Ascending aorta (tissue), 2 donors: ENCODE results near the gene AKAP8L. TPM values are rescaled to one million over a fixed set of nuclear protein-coding genes. Genes with fewer than 3 reads are reported as not detected.

ENCODE experiments used
- DNase-seq, 2 donors: peaks; one replicate each; pipeline ENCODE4 v3.0.0-alpha.2; 2019; ENCODE audit warnings: low spot score in 2 of 2
- H3K27ac ChIP-seq, 2 donors: fragments of 200-600 bp; sonication (generic); one replicate each; pipeline ENCODE4 v1.5.1; 2016 to 2017; ENCODE audit warnings: mild to moderate bottlenecking in 1 of 2
- H3K27me3 ChIP-seq: fragments of 200-600 bp; sonication (generic); one replicate; pipeline ENCODE4 v1.5.1; 2017
- H3K36me3 ChIP-seq, 2 donors: fragments of 200-600 bp; sonication (generic); one replicate each; pipeline ENCODE4 v1.5.1; 2016
- H3K4me1 ChIP-seq, 2 donors: fragments of 200-600 bp; sonication (generic); one replicate each; pipeline ENCODE4 v1.5.1; 2016 to 2017; ENCODE audit warnings: mild to moderate bottlenecking in 1 of 2
- H3K4me3 ChIP-seq, 2 donors: fragments of 200-600 bp; sonication (generic); one replicate each; pipeline ENCODE4 v1.5.1; 2016 to 2017; ENCODE audit warnings: mild to moderate bottlenecking in 1 of 2
- H3K9me3 ChIP-seq, 2 donors: fragments of 200-600 bp; sonication (generic); one replicate each; pipeline ENCODE4 v1.5.1; 2016
- intact Hi-C: fragments of 100-400 bp; cut with DNase I; formaldehyde crosslinking; loops from one replicate; pipeline ENCODE4 v1.15.1; 2023
- total RNA-seq: library from RNA; depleted of rRNA; stranded (reverse); fragments of >200 nt; gene quantifications from one replicate; pipeline ENCODE4 v1.1.0, GENCODE V29; 2016
- TF ChIP-seq, protein P1 (sequence below), 3 experiments: fragments of 200-600 bp in 2 of 3; fragments of 450-650 bp in 1 of 3; sonication (generic) in 2 of 3; IDR thresholded peaks; one replicate each; pipeline ENCODE4 v1.5.1; 2016 to 2019; ENCODE audit warnings: antibody characterized with exemption in 3 of 3, mild to moderate bottlenecking in 1 of 3, moderate library complexity in 1 of 3

AKAP8L gene
- total RNA-seq, 1 donor from 2014 or later: 143 TPM

DNA sequence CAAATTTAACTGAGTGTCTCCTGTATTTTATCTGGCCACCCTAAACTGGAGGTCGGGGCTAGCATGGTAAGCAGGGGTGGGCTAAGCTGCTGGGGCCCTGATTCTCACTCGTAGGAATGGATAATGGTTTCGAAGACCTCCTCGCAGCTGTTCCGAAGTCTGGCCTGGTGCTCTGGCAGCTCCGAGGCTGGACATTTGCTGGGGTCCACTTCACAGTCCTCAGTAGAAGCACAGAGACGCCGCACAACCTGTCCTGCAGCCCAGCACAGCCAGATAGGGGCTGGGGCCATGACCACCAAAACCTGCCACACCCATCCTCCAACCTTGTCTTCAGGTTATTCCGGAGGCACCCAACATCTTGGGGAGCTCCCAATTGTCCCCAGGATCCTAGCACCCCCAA is 37.2 kb upstream of the AKAP8L start:
- H3K27me3 ChIP-seq: peaks cover 10% of the 10 kb centered on the region
- intact Hi-C loops: no loop called here

DNA sequence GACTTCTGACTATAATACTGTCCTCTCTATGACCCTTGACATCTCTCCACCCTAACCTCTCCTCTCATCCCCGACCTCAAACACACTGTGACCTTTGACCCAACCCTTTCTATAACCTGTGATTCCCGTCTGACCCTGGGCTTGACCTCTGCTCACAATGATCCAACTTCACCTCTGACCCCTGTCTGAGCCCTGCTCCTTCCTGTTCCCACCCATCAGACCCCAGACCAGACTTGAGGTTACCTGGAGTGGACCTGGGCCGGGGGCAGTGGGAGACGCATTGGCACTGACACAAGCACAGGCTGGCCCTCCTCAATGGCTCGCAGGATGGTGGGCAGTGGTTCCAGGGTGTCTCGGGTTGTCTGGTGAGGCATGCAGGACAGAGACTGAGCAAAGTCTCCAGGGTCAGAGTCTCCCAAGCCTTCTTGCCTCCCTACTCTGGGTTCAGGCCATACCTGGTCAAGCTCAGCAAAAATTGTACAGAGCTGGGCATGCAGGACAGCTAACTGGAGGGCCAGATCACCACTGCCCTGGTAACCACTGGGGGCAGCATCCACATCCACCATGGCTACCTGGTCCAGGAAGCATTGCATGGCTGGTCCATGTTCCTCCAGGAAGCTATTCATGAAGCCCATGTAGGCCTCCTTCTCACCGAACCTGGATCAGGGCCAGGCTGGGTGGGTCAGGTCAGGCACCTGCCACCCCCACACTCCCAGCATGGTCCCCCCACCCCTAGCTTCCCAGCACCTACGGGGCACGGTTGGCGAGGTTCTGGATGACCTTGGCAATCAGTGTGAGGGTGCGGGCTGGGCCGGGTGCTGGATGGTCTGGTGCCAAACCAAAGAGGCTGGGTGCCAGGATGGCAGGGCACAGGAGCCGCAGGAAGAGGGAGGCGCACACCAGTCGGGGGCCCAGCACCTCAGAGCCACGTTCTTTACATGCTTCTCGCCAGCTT is 35.4 kb upstream of the AKAP8L start:
- Histone ChIP-seq H3K36me3 (no peaks in the 10 kb centered on the region), H3K9me3 (no peaks in the 10 kb centered on the region), H3K4me3 (no peak overlapping the region), H3K4me1 (peaks cover 5 to 15% of the 10 kb centered on the region in 2 donors), H3K27me3 (peaks cover 10% of the 10 kb centered on the region), H3K27ac (no peak overlapping the region)
- intact Hi-C loops: loop anchor here (5.0 kb wide), 4 partner anchors 103 to 347 kb away; partner anchors contain the start of gene SYDE1
- TF ChIP-seq, protein P1, sequence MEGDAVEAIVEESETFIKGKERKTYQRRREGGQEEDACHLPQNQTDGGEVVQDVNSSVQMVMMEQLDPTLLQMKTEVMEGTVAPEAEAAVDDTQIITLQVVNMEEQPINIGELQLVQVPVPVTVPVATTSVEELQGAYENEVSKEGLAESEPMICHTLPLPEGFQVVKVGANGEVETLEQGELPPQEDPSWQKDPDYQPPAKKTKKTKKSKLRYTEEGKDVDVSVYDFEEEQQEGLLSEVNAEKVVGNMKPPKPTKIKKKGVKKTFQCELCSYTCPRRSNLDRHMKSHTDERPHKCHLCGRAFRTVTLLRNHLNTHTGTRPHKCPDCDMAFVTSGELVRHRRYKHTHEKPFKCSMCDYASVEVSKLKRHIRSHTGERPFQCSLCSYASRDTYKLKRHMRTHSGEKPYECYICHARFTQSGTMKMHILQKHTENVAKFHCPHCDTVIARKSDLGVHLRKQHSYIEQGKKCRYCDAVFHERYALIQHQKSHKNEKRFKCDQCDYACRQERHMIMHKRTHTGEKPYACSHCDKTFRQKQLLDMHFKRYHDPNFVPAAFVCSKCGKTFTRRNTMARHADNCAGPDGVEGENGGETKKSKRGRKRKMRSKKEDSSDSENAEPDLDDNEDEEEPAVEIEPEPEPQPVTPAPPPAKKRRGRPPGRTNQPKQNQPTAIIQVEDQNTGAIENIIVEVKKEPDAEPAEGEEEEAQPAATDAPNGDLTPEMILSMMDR (IDR thresholded peaks at IDR 0.05): no peak
- no peak for DNase-seq

More for the DNA sequence above, 37.2 kb upstream of the AKAP8L start:
- TF ChIP-seq, protein P1 (IDR thresholded peaks at IDR 0.05): no peak
- Histone ChIP-seq H3K4me3 (no peak overlapping the region), H3K9me3 (no peaks in the 10 kb centered on the region), H3K36me3 (no peaks in the 10 kb centered on the region), H3K4me1 (peaks cover 3 to 14% of the 10 kb centered on the region in 2 donors), H3K27ac (no peak overlapping the region)
- no peak for DNase-seq

DNA sequence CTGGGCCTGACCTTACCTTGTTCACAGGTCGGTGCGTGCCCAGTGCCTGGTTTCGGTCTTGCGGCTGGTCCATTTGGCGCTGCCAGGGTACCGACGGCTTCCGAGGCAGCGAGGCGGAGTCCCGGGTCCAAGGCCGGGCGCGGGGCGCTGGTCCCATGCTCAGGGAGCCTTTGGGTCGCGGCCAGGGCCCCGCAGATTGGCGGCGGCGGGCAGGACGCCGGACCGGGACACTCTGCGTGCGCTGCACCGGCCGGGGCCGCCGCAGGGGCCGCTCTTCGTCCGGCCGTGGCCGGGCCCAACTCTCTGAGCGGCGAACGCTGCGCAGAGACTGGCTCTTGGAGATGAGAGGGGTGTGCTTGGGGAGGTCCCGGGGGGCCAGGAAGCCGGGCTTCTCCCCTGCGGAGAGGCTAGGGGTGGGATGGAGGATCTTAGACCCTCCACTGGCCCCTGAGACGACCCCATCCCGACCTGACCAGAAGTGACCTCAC is 34.3 kb upstream of the AKAP8L start:
- intact Hi-C loops: loop anchor here (5.0 kb wide), 4 partner anchors 104 to 346 kb away; partner anchors contain the start of gene SYDE1
- TF ChIP-seq, protein P1 (IDR thresholded peaks at IDR 0.05): peak; percentile 20 to 44 (median 33)
- Histone ChIP-seq H3K4me3 (peak overlapping the region; percentile 51 to 67), H3K27ac (peak overlapping the region; percentile 17 to 64), H3K36me3 (no peaks in the 10 kb centered on the region), H3K27me3 (peaks cover 10% of the 10 kb centered on the region), H3K9me3 (no peaks in the 10 kb centered on the region), H3K4me1 (peaks cover 9 to 21% of the 10 kb centered on the region in 2 donors)
- no peak for DNase-seq

DNA sequence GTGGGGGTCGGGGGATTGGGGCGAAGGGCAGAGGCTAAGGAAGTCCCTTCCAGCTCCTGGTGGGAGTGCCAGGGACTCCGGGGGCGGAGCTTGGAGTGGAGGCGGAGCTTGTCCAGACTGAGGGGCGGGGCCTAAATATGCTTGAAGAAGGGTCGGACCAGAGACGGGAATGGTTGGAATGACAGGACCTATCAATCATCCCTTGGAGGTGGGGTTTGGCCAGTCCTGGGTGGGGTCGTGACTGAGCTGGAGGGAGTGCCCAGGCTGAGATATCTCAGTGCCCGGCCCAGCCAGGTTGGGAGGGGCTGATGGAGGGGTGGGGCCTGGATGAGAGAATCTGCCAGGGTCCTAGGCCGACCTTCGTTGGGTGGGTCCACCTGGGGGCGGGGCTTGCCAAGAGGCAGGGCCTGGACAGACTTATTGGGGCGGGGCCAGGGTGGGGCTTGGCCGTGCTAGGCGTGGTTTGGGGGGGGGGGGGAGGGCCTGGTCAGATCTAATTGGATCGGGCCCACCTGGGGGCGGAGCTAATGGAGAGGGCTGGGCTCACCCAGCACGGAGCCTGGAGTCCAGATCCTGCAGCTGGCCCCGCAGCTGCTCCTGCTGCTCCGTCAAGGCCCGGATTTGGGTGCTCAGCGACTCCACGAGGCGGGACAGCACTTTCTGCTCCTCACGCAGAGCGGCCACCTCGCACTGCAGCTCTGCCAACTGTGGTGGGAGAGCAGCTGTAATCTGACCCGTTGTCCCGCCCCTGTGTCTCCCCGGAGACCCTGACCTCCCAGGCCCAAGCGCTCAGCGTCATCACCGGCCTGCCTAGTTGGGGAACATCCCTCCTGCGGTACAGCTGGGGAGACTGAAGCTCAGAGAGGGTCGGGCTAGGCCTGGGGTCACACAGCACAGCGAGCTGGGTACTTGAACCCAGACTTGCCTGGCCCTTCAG is 33.6 kb upstream of the AKAP8L start:
- H3K27me3 ChIP-seq: peaks cover 10% of the 10 kb centered on the region
- H3K36me3 ChIP-seq: no peaks in the 10 kb centered on the region
- DNase-seq: peak; percentile 53 to 90
- H3K4me3 ChIP-seq: peak overlapping the region; percentile 51 to 67
- TF ChIP-seq, protein P1 (IDR thresholded peaks at IDR 0.05): no peak
- no peaks in the 10 kb centered on the region for H3K9me3 ChIP-seq
- H3K27ac ChIP-seq: peak overlapping the region; percentile 17 to 64
- peaks cover 9 to 21% of the 10 kb centered on the region in 2 donors for H3K4me1 ChIP-seq
- intact Hi-C loops: loop anchor here (5.0 kb wide), 4 partner anchors 105 to 345 kb away; partner anchors contain the start of gene SYDE1

DNA sequence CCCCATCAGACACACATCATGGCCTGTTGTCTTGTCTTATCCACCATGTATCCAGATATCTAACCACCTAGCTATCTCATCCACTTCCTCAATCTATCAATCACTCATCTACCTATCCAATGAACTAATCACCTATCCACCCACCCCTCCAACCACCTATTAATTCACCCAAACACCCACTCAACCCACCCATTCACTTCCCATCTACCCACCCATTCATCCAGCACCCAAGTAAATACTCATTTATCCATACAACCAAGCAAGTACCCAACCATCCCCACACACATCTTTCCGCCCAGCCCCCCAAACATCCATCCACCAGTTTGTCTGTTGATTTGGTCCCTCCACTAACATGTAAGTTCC is 31.7 kb upstream of the AKAP8L start:
- Histone ChIP-seq H3K4me3 (no peak overlapping the region), H3K36me3 (no peaks in the 10 kb centered on the region), H3K9me3 (no peaks in the 10 kb centered on the region), H3K27ac (peak overlapping the region; percentile 64 to 86), H3K27me3 (no peaks in the 10 kb centered on the region), H3K4me1 (peaks cover 11 to 30% of the 10 kb centered on the region in 2 donors)
- DNase-seq: no peak
- intact Hi-C loops: loop anchor here (2.0 to 5.0 kb wide), 6 partner anchors 18 to 343 kb away; partner anchors contain the start of genes AKAP8L and SYDE1
- TF ChIP-seq, protein P1 (IDR thresholded peaks at IDR 0.05): no peak
